HG03469 (cell line): Measurements from ENCODE around the gene ARHGAP25.
"Not testable (repeated sequence)": the region's sequence is repeated elsewhere in the genome, so short reads cannot be mapped to it uniquely, and the experiment has no call there.

Source experiments
- ATAC-seq: cut with Tn5 transposase; IDR thresholded peaks from one replicate; pipeline ENCODE4 v1.9.1; 2021; ENCODE audit warnings: mild to moderate bottlenecking, moderate library complexity, moderate number of reproducible peaks; ENCODE audit not compliant: unreplicated experiment

Gene ARHGAP25

DNA sequence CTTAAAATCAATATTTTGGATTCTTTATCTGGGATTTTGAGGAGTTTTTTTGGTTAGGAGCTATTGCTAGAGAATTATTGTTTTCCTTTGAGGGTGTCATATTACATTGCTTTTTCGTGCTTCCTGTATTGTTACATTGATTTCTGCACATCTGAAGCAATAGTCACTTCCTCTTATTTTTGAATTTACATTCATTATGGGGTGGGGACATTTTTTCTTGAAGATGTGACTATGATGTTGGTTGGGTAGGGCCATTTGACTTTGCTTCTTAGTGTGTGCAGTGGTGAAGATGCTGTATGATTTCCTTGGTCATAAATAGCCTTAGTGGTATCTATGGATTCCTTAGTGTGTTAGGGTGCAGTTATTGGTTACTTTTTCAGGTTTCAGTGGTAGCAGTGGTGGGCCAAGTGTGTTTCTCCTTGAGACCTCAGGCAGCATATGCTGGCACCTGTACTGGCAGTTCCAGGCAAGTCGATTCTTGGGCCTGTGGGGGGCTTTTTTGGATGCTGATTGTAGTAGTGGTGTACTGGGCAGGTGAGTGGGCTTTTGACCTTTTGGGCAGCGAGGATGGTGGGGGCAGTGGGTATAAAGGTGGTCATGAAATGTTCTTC lies 61.8 kb downstream of the ARHGAP25 start:
- ATAC-seq: no peak

DNA sequence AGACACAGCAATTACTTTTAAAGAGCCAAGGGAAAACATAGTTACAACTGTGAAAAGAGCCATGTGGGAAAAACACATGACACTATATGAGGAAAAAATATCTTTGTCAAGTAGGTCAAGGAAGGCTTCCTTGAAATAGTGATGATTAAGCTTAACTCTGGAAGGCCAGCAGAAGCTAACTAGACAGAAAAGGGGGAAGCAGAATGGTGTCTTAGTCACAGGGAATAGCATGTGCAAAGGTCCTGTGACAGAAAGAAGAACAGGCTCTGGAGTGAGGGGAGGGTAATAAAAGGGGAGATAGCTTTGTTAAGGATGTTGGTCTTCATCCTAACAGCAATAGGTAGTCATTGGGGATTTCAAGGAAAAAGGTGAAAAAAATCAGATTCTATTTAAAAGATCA lies 64.0 kb downstream of the ARHGAP25 start:
- no peak for ATAC-seq

DNA sequence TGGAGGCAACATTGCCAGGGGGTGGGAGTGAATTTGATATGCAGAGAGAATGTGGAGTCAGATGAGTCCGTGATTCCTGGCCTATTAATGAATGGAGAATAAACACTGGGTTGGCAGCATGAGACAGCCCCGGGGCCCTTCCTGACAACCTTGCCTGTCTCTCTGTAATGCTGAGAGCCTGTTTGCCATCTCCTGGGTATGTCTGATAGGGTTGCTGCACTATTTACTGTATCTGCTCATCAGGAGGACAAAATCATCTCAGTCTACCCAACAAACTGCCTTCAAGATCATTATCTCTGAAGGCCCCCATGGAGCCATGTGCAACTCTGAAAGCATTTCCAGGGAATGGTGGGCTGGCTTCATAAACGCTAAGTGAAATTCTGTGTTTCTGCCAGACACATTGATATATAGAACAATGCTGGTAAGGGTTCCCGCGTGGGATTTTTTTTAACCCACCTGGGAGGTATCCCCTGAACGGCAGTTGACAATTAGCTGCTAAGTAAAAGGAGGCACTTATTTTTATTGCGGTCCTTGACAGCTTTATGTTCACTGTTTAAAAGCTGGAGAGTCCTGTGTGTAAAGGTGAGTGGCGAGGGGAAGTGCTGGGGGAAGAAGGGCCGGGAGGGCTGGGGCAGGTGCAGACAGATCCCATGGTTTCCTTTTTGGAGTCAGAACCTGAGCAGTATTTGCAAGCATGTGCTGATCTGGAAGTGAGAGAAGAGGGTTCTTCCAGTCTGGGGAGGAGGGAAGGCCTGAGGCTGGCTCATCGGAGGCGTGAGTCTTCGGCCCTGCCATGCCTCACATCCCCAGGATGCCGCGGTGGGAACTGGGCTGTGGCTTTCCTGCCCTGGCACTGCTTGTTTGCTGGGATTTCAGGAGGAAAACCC lies 64.8 kb downstream of the ARHGAP25 start:
- no peak for ATAC-seq

DNA sequence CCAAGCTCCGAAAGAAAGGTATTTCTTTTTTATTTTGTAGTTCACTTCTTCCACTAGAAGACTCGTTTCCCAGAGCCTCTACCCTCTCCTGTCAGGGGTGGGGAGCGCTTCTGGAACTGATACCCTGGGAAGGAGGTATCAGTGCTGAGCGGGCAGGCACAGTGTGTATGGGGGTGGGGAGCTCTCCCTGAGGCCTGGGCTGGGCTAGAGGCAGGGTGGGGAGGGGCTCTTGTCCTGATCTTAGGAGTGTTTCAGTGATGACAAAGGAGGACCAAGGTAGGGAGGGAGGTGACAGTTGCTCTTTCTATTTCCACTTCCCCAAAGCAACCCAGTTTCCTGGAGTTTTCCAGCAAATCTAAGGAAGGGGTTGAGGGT lies 65.4 kb downstream of the ARHGAP25 start:
- no peak for ATAC-seq

DNA sequence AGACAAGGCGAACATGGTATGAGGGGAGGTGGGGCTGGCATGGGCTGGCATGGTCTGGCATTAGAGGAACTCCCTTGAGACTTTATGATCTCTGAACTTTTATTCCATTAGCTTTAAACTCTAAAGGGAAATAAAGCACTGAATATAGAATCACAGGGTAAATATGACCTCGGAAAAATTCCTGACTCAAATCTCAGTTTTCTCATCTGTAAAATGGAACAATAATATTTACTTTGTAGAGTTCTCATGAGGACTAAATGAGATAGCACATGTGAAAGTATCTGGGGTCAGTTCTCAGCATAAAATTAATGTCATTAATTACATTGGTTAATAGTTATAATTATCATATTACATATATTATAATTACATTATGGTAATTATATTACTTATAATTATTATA lies 65.9 kb downstream of the ARHGAP25 start:
- ATAC-seq: no peak

DNA sequence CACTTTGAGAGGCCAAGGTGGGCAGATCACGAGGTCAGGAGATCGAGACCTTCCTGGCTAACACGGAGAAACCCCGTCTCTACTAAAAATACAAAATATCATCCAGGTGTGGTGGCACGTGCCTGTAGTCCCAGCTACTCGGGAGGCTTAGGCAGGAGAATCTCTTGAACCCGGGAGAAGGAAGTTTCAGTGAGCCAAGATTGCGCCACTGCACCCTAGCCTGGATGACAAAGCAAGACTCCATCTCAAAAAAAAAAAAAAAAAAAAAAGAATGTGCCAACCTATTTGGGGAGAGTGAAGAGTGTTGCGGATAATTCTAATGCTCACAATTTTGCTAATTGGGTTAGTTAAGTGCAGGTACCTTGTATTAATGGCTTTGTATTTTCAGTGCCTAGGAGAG lies 67.5 kb downstream of the ARHGAP25 start:
- not testable (repeated sequence) for ATAC-seq

DNA sequence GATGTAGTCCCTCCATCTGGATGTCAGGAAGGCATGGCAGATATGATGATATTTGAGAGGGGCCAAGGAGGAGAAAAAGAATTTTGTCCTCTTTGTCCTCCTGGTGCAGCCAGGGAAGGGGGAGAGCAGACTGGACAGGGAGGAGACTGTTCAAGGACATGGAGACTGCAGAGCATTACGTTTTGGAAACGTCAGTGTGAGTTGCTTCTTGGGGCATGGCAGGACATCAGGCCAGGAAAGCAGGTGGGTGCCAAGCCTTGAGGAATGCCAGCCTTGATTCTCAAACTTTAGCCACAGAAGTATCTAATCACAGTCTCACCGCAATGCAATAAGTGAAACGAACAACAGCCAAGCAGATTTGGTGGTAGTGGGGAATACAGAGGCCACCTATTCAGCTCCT lies 70.4 kb downstream of the ARHGAP25 start:
- no peak for ATAC-seq

DNA sequence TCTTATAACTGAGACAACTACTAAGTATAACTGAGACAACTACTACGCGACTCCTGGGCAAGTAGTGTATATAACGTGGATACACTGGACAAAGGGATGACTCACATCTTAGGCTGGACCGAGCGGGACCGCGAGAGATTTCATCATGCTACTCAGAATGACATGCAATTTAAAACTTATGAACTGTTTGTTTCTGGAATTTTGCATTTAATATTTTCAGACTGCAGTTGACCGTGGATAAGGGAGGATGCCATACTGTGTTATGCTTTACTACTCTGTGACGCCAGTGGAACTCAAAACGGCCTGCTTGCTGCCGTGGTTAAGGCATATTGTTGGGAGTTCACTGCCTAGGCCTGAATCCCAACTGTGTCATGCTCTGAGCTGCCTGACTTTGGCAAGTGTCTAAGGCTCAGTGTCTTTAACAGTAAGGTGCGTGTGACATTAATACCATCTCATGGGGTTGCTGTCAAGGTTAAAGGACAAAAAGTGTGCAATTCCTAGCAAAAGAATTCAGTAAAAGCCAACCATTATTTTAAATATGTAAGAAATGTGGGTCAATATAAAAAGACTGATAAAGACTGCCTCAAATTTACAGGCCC lies 72.0 kb downstream of the ARHGAP25 start:
- ATAC-seq: no peak

DNA sequence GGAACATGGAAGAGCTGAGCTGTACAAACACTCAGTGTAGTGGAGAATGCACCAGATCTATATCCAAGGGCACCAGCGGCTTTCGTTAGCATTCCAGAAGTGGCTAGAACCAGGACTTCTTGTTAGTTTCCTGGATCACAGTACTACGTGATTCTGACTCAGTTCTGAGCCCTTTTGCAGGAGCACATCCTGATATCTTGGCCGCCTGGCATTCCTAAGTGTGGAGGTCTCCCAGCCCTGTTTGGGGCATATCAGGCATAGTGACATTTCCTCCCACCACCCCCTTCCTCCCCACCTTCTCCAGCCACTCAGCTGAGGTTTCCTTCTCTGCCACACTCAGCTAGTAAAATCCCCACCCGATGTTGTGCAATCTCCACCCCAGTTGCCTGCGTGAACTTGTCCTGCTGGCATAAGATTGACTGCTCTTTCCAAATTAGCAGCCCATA lies 73.2 kb downstream of the ARHGAP25 start:
- ATAC-seq: no peak

DNA sequence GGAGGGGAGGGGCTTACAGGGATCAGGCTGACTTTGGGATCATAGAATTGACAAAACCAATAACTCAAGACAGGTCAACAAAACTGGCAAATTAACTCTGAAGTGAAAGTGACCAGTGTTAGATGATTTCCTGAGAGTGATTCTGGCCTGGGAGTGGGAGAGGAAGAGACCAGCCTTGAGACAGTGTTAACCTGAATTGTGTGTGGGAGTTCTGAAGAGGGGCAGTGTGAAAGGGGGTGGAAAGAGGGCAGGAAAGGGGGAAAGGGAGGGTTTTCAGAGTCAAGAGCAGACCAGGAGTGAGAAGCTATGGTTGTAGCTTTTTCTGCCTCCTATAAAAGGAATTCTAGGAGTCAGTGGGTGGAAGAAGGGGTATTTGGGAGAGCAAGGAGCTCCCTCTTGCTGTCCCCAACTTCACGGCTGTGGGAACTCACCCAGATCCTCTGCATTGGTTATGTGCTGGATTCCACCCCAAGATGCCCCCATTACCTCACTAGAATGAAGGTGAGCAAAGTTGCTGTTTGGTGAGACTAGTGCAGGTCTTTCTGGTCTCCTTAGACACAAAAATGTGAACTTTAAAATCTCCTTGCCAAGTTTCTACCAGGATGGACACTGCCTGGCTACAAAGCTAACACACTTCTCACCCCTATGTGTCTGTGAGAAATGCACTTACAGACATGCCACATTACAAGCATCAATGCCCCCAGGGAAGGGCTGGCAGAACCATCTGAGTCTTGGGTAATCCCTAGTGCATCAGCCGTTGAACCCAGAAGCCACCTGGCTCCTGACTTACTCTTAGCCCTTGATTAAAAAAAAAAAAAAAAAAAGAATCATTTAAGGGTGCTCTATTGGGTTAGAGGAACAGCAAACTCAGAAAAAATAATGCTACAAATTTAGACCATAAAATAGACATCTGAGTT lies 75.0 kb downstream of the ARHGAP25 start:
- ATAC-seq: no peak

DNA sequence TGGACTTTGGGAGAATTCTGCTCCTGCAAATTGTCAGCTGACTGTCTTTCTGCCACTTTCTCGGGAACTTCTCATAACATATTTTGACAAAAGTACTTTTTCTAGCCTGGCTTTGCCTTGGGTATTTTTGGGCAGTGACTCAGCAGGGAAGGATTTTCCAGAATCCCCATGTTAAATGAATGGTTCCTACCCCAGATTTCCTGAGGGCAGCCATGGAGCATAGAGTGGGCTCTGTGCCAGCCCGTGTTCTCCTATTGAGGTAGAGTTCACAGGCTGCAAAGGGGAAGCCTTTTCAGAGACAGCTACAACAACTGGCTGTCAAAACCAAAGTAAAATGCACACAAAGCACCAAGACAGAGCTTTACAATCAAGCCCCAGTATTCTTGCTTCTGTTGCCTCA lies 76.8 kb downstream of the ARHGAP25 start:
- ATAC-seq: no peak

DNA sequence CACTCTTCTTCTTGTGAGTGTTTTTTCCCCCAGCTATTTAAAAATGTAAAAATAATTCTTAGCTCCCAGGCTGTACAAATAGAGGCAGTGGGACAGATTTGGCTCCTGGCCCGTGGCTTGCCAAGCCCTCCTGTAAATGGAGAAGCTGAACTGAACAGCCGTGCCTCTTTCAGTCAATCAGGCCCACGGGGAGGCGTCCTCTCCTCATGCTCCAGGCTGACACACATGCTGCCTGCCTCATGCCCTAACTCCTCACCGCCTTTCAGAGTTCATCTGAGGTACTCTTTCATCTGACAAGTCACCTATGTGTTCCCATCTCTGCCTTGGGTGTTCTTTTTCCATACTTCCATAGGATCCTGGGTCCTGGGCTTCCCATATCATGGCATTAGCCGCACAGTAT lies 77.6 kb downstream of the ARHGAP25 start:
- no peak for ATAC-seq

DNA sequence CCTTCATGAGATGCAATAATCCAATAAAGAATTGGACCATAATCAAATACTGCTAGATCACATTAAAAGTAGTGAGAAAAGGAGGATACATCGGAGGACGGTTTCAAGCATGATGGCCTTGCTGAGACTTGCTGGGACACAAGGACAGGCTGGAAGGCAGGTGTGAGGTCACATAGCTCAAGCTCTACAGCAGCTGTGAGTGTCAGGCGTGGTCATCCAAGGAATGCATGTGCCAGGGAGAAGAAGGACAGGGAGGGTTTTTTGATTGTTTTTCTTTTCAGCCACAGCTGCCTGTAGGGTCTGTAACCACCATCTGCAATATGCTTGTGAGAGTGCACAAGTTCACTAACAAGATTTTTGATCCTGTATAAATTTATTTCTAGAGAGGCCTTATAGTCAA lies 79.0 kb downstream of the ARHGAP25 start:
- ATAC-seq: no peak

DNA sequence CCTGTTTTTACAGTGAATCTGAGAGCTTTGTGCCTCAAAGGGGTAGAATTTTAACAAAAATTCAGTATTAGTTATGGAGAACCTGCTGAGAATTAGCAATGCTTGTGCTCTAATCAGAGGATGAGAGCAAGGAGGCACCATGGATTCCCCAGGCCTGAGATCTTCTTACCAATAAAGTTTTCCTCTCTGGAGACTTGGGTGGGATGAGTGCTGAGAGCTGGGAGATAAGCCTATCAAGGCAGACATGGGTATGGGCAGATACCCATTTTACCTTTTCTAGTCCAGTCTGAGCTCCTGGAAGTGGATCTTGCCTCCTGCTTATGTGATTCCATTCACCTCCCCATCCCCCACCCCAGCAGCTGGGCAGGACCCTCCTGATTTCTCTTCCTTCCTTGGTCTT lies 82.7 kb downstream of the ARHGAP25 start:
- no peak for ATAC-seq

DNA sequence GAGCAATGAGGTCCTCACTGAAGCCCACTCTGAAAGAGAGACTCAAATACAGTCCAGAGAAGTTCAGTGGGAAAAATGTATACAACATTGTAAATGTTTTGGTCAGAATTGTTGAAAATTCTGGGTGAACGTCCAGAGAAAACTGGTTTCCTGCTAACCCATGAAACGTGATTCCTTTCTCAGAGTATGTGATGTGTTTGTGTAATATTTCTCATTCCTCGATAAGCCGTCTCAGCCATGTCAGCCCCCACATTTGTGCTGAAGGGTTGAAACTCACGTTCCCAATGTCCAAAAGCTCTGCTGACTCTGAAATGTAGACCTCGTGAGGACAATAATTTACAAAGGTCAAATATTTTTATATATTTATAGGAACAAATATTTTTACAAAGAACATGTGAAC lies 84.9 kb downstream of the ARHGAP25 start:
- no peak for ATAC-seq

DNA sequence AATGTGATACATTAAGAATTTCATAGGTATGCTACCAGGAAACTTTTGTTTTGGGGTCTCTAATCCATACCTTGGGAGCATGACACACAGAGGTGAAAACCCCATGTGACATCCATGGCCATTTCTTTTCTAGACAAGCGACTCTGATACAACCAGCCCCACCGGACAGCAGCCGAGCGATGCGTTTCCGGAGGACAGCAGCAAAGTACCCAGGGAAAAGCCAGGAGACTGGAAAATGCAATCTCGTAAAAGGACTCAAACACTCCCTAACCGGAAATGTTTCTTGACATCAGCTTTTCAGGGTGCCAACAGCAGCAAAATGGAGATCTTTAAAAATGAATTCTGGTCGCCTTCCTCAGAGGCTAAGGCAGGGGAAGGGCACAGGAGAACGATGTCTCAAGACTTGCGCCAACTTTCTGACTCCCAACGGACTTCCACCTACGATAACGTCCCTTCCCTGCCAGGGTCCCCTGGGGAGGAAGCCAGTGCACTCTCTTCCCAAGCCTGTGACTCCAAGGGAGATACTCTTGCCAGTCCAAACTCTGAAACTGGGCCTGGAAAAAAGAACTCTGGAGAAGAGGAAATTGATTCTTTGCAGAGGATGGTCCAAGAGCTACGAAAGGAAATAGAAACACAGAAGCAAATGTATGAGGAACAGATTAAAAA lies 87.7 kb downstream of the ARHGAP25 start:
- ATAC-seq: no peak

DNA sequence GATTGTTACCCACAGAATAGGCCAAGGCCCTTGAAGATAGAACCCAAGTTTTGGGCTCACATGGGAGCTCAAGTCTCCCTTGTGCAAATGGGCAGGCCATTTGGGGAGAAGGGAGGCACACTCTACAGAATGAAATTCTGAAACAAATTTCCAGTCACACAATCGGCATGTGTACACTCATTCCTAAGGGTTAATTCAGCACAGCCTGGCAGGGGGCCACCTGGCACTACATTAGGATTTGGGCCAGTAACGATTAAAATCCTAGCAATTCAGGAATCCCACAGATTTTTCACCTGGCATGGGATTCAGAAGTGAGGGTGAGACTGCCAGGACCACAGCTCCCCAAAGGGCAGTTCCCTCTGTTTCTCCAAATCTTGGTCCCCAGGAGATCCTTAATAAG lies 90.2 kb downstream of the ARHGAP25 start:
- ATAC-seq: no peak

DNA sequence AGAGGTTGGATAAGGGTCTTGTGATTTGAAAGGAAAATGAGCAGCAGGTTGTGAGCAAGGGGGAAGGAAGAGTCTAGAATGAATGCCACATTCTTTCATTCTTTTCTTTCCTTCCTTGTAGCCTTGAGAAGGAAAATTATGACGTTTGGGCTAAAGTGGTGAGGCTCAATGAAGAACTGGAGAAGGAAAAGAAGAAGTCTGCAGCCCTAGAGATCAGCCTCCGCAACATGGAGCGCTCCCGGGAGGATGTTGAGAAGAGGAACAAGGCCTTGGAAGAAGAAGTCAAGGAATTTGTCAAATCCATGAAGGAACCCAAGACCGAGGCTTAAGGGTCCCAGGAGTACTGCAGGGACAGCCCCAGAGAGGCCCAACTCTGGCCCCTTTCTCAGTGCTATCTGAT lies 91.3 kb downstream of the ARHGAP25 start:
- no peak for ATAC-seq

DNA sequence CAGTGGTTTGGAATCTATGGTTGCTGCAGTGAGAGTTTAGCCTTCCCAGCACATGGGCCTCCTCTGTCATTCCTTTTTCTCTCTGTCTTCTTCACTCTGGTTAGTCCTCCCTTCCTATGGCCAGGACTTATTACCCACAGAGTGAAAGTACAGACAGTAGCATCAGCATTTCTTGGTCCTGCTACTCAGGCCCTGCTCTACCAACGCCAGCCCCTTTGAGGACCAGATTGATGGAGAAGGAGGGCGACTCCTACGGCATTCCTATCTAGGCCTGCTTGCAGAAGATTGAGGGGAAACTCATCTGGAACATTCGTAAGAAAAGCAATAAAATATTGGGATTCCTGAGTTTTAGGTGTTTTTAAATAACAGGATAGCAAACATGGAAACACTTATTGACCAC lies 93.1 kb downstream of the ARHGAP25 start:
- no peak for ATAC-seq

DNA sequence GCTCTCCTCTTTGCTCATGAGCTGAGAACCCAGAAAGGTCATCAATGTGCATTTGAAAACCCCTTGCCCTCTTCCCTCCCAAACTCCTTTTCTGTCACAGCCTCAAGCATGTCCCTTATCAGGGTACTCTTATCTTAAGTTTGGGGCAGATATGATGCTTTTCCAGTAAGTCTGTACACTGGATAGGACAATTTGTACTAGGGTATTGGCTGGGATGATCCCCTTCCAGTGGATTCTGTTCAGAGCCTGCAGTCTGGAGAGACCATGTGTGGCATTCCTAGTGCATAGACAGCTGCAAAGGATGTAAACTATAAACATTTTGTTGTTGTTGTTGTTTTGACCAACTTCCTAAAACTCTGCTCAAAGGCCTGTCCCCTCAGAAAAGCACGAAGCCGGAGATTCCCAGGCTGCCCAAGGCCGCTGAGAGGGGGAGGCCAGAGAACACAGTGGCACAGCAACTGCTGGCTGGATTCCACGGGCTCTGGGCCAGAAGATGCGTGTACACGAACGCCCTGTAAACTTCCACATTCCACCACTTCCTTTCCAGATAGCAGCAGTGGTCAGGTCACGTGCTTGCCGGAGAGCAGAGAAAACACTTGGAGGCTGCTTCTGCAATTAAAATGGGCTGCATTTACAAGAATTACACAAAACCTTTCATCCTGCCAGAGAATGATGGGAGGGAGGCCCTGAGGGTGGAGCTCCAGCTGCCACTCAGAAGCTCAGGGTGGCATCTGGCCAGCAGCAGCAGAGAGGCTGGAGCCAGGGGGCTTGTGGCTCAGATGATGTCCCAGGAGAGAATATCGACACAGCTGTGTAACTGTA lies 94.5 kb downstream of the ARHGAP25 start:
- ATAC-seq: no peak
